ENCODE results near the gene CLDN22.

DNA sequence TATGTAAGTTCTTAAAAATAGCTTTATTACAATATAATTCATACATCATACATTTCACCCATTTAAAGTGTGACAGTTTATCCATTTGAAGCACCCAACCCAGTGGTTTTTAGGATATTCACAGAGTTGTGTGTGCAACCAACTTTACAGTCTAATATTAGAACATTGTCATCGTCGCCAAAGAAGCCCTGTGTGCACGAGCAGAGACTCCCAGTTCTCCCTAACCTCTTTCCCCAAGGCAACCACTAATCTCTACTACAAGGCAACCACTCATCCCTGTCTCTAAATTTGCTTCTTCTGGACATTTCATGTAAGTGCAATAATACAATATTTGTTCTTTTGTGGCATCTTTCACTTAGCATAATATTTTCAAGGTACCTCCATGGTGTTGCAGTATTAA is 47.7 kb downstream of the CLDN22 start:
- TF ChIP-seq, protein P1, sequence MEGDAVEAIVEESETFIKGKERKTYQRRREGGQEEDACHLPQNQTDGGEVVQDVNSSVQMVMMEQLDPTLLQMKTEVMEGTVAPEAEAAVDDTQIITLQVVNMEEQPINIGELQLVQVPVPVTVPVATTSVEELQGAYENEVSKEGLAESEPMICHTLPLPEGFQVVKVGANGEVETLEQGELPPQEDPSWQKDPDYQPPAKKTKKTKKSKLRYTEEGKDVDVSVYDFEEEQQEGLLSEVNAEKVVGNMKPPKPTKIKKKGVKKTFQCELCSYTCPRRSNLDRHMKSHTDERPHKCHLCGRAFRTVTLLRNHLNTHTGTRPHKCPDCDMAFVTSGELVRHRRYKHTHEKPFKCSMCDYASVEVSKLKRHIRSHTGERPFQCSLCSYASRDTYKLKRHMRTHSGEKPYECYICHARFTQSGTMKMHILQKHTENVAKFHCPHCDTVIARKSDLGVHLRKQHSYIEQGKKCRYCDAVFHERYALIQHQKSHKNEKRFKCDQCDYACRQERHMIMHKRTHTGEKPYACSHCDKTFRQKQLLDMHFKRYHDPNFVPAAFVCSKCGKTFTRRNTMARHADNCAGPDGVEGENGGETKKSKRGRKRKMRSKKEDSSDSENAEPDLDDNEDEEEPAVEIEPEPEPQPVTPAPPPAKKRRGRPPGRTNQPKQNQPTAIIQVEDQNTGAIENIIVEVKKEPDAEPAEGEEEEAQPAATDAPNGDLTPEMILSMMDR (IDR thresholded peaks at IDR 0.05; ENCODE audit: poor library complexity): no peak
- TF ChIP-seq EZH2 (IDR thresholded peaks at IDR 0.05; ENCODE audit: borderline replicate concordance) (no peak), EZH2phosphoT487 (IDR thresholded peaks at IDR 0.05; ENCODE audit: low read depth, severe bottlenecking, unreplicated experiment) (no peak)

All from hepatocyte (in vitro differentiated cells).